HL-60 (cell line): ENCODE measurements around the gene ATP2B2.

Source experiments
- CTCF ChIP-seq: IDR thresholded peaks from one replicate; pipeline ENCODE4 v1.5.1; 2011; ENCODE audit warnings: low read length, control low read depth, inconsistent platforms; ENCODE audit not compliant: insufficient read depth
- GABPA ChIP-seq: IDR thresholded peaks from 2 replicates; pipeline ENCODE4 v1.6.1; 2012; ENCODE audit warnings: low read depth
- POLR2AphosphoS5 ChIP-seq: IDR thresholded peaks from 2 replicates; pipeline ENCODE4 v1.6.1; 2012; ENCODE audit warnings: low read depth
- REST ChIP-seq: IDR thresholded peaks from 2 replicates; pipeline ENCODE4 v1.6.1; 2012; ENCODE audit warnings: low read depth; ENCODE audit not compliant: insufficient replicate concordance
- SPI1 ChIP-seq: IDR thresholded peaks from 2 replicates; pipeline ENCODE4 v1.6.1; 2012; ENCODE audit warnings: low read depth, mild to moderate bottlenecking, borderline replicate concordance

- no peak for TF ChIP-seq CTCF
- no peak for TF ChIP-seq GABPA
- no peak for TF ChIP-seq POLR2AphosphoS5
- no peak for TF ChIP-seq REST
- no peak for TF ChIP-seq SPI1
Measured at GRCh38 chr3:10306156-10306555, 199.2 kb downstream of the ATP2B2 start.
